NCI-H510A treated with DMSO at 0.1 percent for 48 hours (cell line): ENCODE results near the gene FNDC1.
"Not testable (repeated sequence)": the region's sequence is repeated elsewhere in the genome, so short reads cannot be mapped to it uniquely, and the experiment has no call there.

ENCODE experiments used
- DNase-seq: peaks from one replicate; lab custom pipeline; 2025; lab: John Stamatoyannopoulos, UW

The FNDC1 gene

DNA sequence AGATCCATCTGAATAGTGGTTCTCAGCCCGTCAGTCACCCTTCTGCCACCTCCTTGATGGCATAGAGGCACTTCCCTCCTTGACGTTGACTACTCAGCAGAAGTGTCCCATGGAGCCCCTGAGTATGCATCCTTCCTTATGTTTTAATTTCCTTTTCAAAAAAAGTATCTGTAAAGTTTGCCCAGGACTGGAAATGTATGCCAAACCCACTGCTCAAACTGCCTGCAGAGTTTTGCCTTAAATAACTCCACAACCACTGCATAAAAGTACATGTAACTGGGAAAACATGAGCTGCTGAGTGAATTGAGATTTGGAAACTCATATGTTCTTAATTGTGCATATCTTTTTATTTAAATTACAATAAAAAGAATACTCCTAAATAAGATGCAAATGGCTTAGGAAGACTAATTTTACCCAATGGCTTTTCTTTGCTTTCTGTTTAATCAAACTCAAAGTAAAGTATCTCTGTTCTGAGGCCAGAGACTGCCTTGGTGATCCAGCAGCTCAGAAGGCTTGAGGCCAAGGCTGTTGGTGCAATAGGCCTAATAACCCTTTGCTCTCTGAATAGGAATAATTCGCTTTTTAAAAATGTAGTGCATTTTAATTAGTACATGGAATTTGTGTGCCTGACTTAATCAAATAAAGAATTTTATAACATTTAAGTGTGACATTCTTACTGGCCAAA is 90.4 kb downstream of the FNDC1 start:
- no peak for DNase-seq

DNA sequence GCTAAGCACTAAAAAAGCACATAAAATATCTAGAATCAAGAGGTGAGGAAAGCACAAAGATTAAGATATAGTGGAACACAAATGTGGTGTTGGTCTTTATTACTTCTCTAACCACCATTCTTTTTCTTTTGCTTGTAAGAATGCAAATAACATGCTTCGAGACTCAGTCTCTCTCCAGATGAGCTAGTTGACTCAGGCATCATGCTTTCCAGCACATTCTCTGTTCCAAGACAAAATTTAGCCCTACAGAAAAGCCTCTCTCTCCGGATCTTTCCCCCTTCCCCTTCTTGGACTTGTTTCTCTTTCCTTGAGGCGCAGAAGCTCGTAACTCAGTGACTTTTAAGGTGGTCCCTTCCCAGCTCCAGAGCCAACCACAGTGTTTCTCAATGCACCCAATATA is 91.0 kb downstream of the FNDC1 start:
- no peak for DNase-seq

DNA sequence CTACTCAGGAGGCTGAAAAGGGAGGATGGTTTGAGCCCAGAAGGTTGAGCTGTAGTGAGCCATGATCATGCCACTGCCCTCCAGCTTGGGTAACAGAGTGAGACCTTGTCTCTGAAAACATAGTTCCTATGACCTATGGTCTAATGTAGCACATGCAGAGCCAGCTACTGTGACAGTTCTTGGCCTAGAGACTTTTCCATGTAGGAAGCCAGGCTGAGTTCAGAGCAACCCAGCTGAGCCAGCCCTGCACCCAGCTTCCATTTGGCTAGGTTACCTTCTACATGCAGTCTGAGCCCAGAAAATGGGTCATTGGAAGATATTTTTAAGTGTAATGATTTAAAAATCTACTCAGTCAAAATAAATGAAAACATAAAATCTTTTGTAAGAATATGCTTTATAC is 92.8 kb downstream of the FNDC1 start:
- DNase-seq = no peak

DNA sequence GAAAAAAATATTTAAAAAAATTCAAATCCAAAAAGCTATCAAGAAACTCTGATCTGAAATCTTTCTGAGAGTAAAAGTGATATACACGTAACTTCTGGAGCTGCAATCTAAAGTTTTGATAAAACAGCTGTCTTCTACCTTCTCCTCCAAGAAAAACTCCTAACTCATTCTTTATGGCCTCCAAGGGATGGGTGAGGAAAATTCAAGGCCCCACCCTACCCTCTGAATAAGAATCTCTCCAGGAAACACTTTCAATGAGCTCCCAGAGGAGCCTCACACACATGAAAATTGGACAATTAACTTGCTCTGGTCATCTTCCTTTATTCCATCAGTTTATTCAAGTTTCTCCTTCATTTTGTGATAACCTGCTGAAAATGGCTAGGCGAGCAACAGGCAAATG is 93.4 kb downstream of the FNDC1 start:
- no peak for DNase-seq

DNA sequence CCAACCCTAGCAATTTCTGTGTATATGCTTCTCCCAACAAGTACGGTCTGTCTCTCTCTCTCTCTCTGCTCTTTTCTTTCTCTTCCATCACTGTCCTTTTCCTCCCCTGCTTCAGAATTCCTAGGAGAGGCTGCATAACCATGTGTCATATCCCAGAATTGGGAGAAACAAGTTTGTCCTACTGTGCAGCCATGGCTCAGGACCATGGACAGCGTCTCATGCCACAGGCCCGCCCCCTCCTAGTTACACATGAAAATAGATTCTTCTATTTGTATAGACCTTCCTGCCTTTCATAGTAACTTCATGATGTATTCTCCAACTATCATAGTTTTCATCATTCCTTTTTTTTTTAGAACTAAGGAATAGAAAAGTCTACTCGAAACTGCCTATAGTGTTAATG is 98.0 kb downstream of the FNDC1 start:
- no peak for DNase-seq

DNA sequence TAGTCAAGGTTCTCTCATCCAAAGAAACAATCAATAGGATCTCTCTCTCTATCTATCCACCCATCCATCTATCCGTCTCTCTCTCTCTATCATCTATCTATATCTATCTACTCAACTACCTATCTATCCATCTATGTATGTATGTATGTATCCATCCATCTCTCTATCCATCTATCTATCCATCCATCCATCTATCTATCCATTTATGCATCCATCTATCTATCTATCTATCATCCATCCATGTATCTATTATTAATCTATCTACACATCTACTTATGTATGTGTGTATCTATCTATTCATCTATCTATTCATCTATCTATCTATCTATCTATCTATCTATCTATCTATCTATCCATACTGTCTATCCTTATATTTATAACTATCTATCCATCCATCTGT is 99.3 kb downstream of the FNDC1 start:
- DNase-seq = no peak

DNA sequence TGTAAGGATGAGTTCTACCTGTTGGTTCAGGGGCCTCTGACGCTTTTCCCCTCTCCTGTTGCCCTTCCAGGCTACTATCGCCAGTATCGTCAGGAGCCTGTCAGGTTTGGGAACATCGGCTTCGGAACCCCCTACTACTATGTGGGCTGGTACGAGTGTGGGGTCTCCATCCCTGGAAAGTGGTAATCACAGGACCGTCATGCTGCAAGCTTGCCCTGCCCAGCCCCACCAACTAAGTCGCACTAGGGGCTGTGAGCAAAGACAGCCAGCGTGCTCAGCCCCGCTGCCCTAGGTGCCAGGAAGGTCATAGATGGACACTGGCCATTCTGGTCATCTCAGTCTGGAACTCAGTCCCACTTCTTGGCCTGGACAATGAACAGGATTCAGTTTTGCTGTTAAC is 102.1 kb downstream of the FNDC1 start:
- no peak for DNase-seq

DNA sequence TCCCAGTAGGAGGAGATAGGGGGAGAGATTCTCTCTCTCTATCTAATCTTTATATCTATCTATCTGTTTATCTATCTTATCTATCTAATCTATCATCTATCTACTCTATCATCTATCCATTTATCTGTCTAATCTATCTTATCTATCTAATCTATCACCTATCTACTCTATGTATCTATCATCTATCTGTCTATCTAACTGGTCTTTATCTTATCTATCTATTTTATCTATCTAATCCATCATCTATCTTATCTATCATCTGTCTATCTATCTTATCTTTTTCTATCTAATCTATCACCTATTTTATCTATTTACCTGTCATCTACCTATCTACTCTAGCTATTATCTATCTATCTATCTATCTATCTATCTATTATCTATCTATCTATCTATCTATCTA is 109.4 kb downstream of the FNDC1 start:
- no peak for DNase-seq

DNA sequence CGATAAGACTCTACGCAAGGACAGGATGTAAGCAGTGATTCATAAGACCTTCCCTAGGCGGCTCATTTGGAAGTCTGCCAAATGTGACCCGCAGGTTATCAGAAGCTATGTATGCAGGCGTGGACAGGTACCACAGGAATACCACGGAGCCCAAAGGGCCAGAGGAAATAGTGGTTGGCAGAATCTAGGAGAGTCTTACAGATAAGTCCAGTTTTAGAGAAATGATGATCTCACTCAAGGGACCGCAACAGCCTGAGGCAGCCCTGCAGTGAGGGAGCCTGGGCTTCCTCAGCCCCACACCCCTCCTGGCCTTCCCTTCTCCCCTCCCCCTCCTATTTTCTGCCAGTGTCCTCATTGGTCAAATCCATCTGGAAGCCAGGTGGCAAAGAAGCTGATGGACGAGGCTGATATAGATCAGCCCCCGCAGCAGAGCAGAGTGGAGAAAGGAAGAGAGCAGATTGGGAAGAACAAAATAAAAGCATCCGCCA is 110.6 kb downstream of the FNDC1 start:
- no peak for DNase-seq

DNA sequence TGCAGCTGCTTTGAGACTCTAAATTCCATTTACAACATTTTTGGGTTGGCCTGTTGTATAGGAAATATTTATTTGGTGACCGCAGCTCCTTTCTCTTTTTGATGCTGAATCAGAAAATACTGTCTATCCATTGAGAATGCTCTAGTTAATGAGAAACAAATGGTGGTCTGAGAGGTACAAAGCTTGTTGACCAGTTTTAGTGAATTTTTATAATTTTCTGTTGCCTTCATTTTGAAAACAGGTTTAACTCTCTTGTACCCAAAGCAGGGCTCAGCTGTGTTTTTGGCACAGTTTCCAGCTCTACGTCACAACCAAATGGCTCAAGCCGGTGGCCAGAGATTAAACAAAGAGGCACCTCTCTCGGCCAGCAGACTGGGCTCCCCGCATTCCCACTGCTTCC is 113.2 kb downstream of the FNDC1 start:
- DNase-seq = no peak

DNA sequence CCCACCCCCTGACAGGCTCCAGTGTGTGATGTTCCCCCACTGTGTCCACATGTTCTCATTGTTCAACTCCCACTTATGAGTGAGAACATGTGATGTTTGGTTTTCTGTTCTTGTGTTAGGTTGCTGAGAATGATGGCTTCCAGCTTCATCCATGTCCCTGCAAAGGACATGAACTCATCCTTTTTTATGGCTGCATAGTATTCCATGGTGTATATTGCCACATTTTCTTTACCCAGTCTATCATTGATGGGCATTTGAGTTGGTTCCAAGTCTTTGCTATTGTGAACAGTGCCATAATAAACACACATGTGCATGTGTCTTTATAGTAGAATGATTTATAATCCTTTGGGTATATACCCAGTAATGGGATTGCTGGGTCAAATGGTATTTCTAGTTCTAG is 115.5 kb downstream of the FNDC1 start:
- not testable (repeated sequence) for DNase-seq

DNA sequence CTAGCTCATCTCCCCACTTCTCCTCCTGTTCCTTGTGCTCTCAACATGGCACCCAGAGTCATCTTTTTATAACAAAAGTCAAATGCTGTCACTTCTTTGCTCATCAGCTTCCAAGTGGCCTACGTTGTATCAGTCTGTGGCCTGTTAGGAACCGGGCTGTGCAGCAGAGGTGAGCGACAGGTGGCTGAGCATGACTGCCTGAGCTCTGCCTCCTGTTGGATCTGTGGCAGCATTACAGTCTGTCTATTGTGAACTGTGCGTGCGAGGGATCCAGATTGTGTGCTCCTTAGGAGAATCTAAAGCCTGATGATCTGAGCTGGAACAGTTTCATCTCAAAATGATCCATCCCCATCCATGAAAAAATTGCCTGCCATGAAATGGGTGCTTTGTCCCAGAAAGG is 129.6 kb downstream of the FNDC1 start:
- DNase-seq = no peak

DNA sequence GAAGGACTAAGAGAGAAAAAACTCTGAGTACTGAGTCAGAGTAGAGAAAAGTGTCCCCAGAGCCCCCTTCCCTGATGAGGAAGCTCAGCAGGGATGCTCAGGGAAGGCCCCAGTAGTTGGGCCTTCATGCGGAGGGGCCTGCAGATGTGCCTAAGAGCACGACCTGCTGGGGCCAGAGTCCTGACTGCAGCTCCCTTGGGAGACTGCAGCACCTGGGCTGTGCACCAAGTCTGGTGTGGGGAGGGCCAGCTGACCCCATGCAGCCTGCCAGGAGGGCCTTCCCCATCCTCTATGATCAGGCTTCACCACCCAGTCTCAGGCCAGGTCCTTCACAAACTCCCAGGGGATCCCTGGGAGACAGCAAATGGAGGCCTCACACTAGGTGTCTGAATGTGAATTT is 130.4 kb downstream of the FNDC1 start:
- no peak for DNase-seq

DNA sequence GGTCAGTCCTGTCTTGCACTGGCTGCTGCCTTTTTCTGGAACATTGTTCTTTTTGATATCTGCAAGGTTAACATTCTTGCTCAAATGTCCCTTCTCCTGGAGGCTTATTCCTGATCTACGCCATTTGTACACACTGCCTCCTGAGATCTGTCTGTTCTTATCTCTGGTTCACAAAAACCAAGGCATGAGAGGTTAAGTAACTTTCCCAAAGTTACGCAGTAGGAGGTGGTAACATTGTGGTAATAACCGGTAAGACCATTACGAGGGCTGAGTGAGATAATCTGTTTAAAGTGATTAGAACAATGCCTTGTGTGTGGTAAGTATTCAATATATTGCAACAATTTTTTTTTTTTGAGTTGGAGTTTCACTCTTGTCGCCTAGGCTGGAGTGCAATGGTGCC is 132.1 kb downstream of the FNDC1 start:
- DNase-seq = no peak

DNA sequence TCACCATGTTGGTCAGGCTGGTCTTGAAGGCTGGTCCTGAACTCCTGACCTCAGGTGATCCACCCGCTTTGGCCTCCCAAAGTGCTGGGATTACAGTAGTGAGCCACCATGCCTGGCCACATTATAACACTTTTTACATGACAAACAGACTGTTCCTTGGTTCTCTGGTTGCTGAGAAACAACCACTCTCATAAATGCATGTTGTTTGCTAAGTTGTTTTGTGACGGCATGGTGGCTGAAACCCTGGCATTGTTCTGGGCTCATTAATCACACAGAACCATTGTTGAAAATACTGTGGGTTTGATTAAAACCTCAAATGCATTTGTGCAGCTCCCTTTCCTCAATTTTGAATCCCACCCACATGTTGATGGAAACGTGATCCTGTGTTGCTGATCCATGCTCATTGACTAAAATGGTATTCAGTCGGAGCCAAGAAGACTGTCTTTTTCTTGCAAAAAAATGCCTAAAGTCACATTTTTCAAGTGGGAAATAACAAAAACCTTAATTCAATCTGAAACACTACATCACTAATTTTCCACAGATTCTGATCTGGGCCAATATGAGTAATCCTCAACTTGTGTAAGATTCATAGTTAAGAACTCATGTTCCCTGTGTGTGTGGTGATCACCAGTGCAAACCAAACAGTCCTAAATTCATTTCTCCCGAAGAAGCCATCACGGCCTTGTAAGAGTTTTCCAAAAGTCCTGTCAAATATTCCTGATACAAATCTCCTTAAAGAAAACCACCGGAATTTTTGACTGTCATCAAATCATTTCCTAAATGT is 132.8 kb downstream of the FNDC1 start:
- DNase-seq = no peak

DNA sequence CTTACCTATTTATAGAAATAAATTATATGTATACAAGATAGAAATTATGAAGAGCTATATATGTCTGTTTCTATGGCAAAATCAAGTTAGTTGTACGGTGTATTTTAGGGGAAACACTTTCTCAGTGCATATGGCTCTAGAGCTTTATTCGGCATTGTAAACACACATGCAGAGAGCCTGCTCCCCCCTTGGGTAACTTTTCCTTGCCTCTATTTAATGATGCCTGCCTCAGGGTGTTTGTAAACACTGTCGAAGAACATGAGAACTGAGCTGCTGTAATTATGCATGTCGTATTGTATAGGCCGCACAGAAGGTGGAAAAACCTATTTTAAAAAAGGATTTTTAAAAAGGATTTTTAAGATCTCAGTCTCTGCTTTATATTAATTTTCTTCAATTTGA is 133.4 kb downstream of the FNDC1 start:
- DNase-seq = no peak

DNA sequence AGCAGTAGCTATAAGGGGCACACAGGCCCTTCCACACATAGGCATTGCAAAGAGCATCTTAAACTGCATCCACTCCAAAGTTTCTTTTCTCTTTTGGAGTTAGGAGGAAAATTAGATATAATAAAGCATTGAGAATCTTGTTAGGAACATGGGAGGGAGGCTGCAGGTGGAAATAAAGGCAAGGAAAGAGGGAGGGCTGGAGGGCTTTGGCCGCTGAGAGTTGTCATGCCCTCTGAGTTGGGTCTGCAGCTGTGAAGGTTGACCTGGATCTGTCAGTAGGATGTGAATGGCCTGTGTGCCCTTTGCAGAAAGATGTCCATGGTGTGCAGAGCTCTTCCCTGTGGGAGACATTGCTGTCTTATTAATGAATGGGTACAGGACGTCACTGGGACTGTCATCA is 134.0 kb downstream of the FNDC1 start:
- DNase-seq = no peak

DNA sequence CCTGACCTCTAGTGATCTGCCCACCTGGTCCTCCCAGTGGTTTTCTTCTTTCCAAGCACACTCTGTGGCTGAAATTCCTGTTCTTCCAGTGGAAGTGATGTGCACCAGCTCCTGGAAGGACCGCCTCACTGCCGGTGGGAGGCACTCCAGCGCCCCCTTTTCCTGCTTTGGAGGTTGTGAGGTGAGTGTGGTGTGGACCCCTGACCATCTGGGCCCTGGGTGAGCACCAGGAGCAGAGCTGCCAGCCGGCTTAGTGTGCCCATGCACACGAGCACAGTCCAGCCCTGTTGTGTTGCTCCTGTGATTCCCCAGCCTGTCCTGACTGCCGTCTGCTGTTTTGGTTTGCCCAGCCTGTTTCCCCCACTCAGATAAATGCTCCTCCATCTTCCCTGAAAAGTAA is 134.6 kb downstream of the FNDC1 start:
- DNase-seq = no peak

DNA sequence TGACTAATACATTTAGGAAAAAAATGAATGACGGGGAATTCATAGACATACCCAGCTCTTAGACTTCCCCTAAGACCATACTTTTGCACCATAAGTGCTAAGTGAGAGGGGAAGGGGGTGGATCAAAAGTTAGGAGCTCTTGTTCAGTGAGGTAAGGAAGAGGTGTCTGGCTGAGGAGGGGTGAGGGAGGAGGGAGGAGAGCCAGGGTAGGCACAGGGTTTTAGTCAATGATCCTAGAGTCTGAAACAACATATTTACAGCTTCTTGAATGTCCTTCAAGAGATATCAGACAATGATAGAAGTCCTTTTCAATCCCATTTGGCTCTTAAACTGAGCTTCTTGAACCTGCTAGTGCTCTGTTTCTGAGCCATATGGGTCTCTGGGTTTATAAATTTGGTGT is 135.4 kb downstream of the FNDC1 start:
- DNase-seq = no peak

DNA sequence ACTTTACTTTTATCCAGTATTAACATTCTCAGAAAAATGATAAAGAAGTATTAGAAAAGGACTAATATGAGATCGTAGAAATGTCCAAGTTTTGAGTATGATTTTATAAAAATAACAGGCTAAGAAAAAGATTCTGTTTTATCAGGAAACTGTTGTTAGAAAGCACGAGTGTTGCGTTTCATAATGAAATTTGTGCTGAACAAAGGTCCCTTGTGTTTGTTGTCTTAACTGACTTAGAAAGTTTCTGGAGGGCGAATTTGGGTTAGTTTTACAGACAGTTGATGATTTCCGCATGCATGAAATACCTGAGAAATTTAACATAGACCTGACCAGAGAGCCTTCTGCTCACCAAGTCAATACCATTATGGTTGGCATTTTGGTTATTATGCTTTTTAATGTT is 136.0 kb downstream of the FNDC1 start:
- no peak for DNase-seq

DNA sequence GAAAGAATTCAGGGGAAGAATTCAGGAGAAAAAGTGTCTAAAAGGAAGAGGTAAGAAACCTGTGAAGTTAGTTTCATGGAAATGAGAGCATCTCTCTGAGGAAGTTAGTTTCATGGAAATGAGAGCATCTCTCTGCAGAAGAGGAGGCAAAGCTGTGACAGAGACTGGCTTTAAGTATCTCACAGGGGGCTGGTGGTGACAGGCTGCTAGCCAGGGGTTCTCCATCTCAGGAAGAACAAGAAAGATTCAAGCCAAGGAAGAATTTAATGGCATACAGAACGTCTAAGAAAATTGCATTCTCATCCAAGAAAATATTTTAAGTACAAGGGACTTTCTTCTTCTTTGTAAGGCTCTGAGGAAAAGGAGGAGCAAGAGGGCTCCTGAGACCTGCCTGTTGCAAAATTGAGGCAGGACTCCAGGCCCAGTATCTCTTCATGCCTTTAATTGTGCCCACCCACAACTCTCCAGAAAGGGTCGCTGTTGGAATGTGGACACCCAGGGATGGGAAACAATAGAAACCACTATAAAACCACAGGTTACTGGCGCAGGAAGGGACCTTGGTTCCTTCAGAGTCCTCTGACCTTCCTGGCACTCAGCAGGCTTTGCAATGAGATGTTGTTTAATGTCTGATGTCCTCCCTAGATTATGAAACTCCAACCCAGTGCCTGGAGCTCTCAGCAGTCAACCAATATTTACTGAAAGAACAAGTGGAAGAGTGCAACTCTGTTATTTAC is 136.8 kb downstream of the FNDC1 start:
- no peak for DNase-seq

DNA sequence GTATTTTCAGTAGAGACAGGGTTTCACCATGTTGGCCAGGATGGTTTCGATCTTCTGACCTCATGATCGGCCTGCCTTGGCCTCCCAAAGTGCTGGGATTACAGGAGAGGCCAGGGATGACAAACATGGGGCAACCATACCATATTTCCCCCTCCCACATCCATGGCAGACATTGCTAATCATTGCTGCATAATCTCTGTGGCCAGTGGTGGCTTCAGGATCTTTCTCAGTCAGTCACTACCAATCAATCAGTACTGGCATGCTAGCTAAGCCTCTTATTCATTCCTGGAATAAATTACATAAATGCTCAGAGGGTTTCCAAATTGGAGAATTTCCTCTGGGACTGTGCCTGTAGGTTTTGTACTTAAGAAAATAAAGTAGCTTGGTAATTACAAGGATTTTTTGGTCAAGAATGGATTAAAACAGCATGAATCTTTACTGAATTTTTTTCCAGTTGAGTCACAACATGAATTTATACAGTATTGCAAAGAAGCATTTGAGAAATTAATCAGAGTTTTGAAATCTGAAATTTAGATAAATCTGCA is 138.1 kb downstream of the FNDC1 start:
- no peak for DNase-seq

DNA sequence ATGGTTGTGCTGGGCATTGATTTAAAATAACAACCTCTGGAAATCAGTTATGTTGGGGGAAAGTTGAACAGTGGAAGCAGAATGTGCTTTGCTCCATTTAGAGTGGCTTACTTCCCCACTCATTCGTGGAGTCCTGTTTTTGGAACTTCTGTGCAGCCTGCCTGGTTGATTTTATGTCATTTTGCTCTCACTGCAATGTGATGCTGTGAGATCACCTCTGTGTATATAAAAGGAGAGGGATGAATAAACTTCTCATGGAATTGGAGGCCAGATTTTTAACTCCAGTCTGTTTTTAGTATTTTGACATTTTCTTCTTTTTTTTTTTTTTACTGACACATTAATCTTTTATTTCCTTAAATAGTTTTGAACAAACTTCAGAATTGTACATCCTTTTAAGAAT is 139.0 kb downstream of the FNDC1 start:
- no peak for DNase-seq
